ENCODE data around the gene POGLUT2. TPM values are rescaled to one million over a fixed set of nuclear protein-coding genes. Genes with fewer than 3 reads are reported as not detected.

Gene POGLUT2
- total and polyA plus RNA-seq, 11 donors = 1.4 to 6.7 (median 2.6) TPM

DNA sequence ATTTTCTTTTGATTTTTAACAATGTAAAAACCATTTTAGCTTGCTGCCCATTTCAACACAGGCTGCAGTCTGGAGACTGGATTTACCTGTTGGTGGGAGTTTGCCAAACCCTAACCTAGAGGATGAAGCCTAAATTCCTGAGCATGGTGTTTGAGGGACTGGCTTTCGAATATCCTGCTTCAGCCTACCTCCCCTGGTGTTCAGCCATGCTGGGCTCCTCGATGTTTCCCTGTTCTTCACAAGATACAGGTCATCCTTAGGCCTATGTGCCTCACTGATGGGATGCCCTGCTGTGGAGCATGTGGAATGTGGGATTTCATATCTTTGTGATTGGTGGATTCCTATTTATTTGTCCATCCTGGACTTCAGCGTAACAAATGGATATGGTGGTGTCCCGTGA is 26.6 kb upstream of the POGLUT2 start:
- Histone ChIP-seq H3K27me3 (no peaks in the 10 kb centered on the region), H3K4me3 (no peak overlapping the region), H3K36me3 (peaks cover 0 to 94% (median 62%) of the 10 kb centered on the region in 9 donors), H3K27ac (no peak overlapping the region), H3K9me3 (peaks cover 0 to 8% (median 0%) of the 10 kb centered on the region in 12 donors), H3K4me1 (peaks cover 0 to under 1% (median 0%) of the 10 kb centered on the region in 12 donors)
- no peak for DNase-seq
- intact Hi-C loops (cut with DNase I) = no loop called here
- TF ChIP-seq POLR2A (IDR thresholded peaks at IDR 0.05) (no peak), CTCF (IDR thresholded peaks at IDR 0.05) (no peak)
- WGBS, 4 donors = 77 to 96% (median 93%) methylated on average over 4 of the region's 4 CpGs
- no peak for ATAC-seq

DNA sequence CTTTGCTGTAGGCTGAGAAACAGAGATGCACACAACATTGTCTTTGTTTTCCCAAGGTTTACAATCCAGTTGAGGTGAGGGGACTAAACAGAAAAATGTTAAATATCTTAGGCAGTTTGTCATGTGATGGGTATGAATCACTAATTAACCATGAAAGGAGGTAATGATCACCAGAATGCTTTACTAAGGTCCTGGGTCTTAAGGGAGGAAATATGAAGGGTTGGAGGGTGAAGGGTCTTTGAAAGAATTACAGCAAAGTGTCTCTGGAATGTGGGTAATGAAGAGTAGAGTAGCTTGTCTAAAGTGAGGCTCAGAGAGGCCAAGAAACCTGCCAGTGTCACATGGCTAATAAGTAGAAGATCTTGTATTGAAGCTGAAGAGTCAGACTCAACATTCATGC is 19.1 kb upstream of the POGLUT2 start:
- no peaks in the 10 kb centered on the region for H3K27me3 ChIP-seq
- intact Hi-C loops (cut with DNase I) = no loop called here
- no peak for TF ChIP-seq CTCF (IDR thresholded peaks at IDR 0.05)
- no peak for TF ChIP-seq POLR2A (IDR thresholded peaks at IDR 0.05)
- DNase-seq (no peak), ATAC-seq (no peak)
- peaks cover 0 to 20% (median 7%) of the 10 kb centered on the region in 12 donors for H3K4me1 ChIP-seq
- H3K9me3 ChIP-seq = peaks cover 0 to under 1% (median 0%) of the 10 kb centered on the region in 12 donors
- H3K4me3 ChIP-seq = no peak overlapping the region
- peaks cover 0 to 75% (median 49%) of the 10 kb centered on the region in 9 donors for H3K36me3 ChIP-seq
- H3K27ac ChIP-seq = no peak overlapping the region

GRCh38 chr13:102817241-102817640 is 18.5 kb upstream of the POGLUT2 start:
- H3K4me1 ChIP-seq = peaks cover 0 to 26% (median 10%) of the 10 kb centered on the region in 12 donors
- no peak overlapping the region for H3K4me3 ChIP-seq
- intact Hi-C loops (cut with DNase I) = no loop called here
- no peak for TF ChIP-seq CTCF (IDR thresholded peaks at IDR 0.05)
- no peak for TF ChIP-seq POLR2A (IDR thresholded peaks at IDR 0.05)
- DNase-seq (no peak), ATAC-seq (no peak)
- peaks cover 0 to 69% (median 42%) of the 10 kb centered on the region in 9 donors for H3K36me3 ChIP-seq
- H3K27me3 ChIP-seq = no peaks in the 10 kb centered on the region
- no peaks in the 10 kb centered on the region for H3K9me3 ChIP-seq
- WGBS, 4 donors = 63 to 74% (median 72%) methylated on average over 1 of the region's 1 CpG
- no peak overlapping the region for H3K27ac ChIP-seq

DNA sequence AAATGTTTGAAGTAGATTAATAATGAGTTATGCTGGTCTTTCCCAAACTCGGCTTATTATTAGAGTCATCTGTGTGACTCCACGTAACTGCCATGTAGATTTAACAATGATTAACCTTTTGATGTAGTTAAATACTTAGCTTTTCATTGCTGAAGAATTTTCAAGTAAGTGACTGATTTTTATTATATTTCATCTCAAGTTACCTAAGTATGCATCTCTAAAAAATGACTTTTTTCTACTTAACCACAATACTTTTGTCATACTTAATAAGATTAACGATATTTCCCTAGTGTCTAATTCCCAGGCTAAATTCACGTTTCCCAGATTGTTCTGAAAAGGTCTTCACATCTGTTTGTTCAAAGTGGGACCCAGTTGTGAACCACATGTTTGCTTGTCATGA is 17.9 kb upstream of the POGLUT2 start:
- H3K4me3 ChIP-seq = no peak overlapping the region
- H3K4me1 ChIP-seq = peaks cover 0 to 28% (median 10%) of the 10 kb centered on the region in 12 donors
- DNase-seq = no peak
- H3K27me3 ChIP-seq = no peaks in the 10 kb centered on the region
- no peak for ATAC-seq
- H3K9me3 ChIP-seq = peaks cover 0 to 5% (median 0%) of the 10 kb centered on the region in 12 donors
- 90 to 93% (median 92%) methylated on average over 4 of the region's 4 CpGs for WGBS, 4 donors
- intact Hi-C loops (cut with DNase I) = no loop called here
- H3K27ac ChIP-seq = no peak overlapping the region
- peaks cover 0 to 69% (median 37%) of the 10 kb centered on the region in 9 donors for H3K36me3 ChIP-seq
- no peak for TF ChIP-seq CTCF (IDR thresholded peaks at IDR 0.05)
- TF ChIP-seq POLR2A (IDR thresholded peaks at IDR 0.05) = no peak
